Right lobe of liver (tissue), 4 donors: ENCODE results near the gene LMTK3.

Experiments used
- CTCF ChIP-seq, 4 donors: fragments of 200-600 bp in 3 of 4; fragments of 450-650 bp in 1 of 4; IDR thresholded peaks; one replicate each; pipeline versions ENCODE4 v1.5.1 to v1.8.0; 2016 to 2022; ENCODE audit warnings: antibody characterized with exemption in 4 of 4, mild to moderate bottlenecking in 2 of 4
- POLR2A ChIP-seq: fragments of 450-650 bp; IDR thresholded peaks from one replicate; pipeline ENCODE4 v1.6.1; 2017; ENCODE audit warnings: antibody characterized with exemption, mild to moderate bottlenecking
- donor health status: DM: no; HTN: no; CAD: no.
- donor health status: DM: no; HTN: no; CAD: no.
- donor health status: DM: no; HTN: yes; CAD: no.

GRCh38 chr19:48444936-48445200, 66.8 kb downstream of the LMTK3 start:
- TF ChIP-seq CTCF (IDR thresholded peaks at IDR 0.05) (no peak), POLR2A (no peak)
